Skeletal muscle satellite cell (primary cell): Measurements from ENCODE around the gene C16orf92.

Experiments
- H3K27me3 ChIP-seq: 2 replicates; pipeline ENCODE4 v1.7.0; 2013; ENCODE audit warnings: low read length; ENCODE audit not compliant: control insufficient read depth, insufficient read depth
- H3K36me3 ChIP-seq: 2 replicates; pipeline ENCODE4 v1.7.0; 2013; ENCODE audit warnings: mild to moderate bottlenecking, control low read depth, low read length; ENCODE audit not compliant: insufficient read depth
- H3K4me1 ChIP-seq: 2 replicates; pipeline ENCODE4 v1.7.0; 2013; ENCODE audit warnings: low read length; ENCODE audit not compliant: control insufficient read depth, insufficient read depth
- H3K4me2 ChIP-seq: 2 replicates; pipeline ENCODE4 v1.7.0; 2013; ENCODE audit warnings: mild to moderate bottlenecking, low read length
- H3K4me3 ChIP-seq: 2 replicates; pipeline ENCODE4 v1.7.0; 2013; ENCODE audit warnings: low read length
- H3K9ac ChIP-seq: 2 replicates; pipeline ENCODE4 v1.7.0; 2013; ENCODE audit warnings: mild to moderate bottlenecking, low read depth, low read length, moderate library complexity
- H3K9me3 ChIP-seq: replicated peaks from 2 replicates; pipeline ENCODE4 v1.7.0; 2013; ENCODE audit warnings: mild to moderate bottlenecking, control low read depth, low read length

C16orf92 gene

GRCh38 chr16:30067584-30067916 lies 44.6 kb downstream of the C16orf92 start:
- Histone ChIP-seq H3K4me3 (peak overlapping the region; percentile 93), H3K4me2 (peak overlapping the region; percentile 99), H3K36me3 (peaks cover 67% of the 10 kb centered on the region), H3K27me3 (no peaks in the 10 kb centered on the region), H3K9me3 (no peaks in the 10 kb centered on the region), H3K4me1 (peaks cover 50% of the 10 kb centered on the region), H3K9ac (peak overlapping the region; percentile 94)

GRCh38 chr16:30068333-30068732 lies 45.3 kb downstream of the C16orf92 start:
- peaks cover 68% of the 10 kb centered on the region for H3K36me3 ChIP-seq
- peak overlapping the region; percentile 60 for H3K4me2 ChIP-seq
- peak overlapping the region; percentile 26 for H3K9ac ChIP-seq
- H3K4me3 ChIP-seq = peak overlapping the region; percentile 12
- no peaks in the 10 kb centered on the region for H3K9me3 ChIP-seq
- H3K27me3 ChIP-seq = no peaks in the 10 kb centered on the region
- H3K4me1 ChIP-seq = peaks cover 47% of the 10 kb centered on the region

- Histone ChIP-seq H3K4me1 (peaks cover 40% of the 10 kb centered on the region), H3K4me2 (peak overlapping the region; percentile 60), H3K9ac (peak overlapping the region; percentile 26), H3K27me3 (no peaks in the 10 kb centered on the region), H3K36me3 (peaks cover 71% of the 10 kb centered on the region), H3K9me3 (no peaks in the 10 kb centered on the region), H3K4me3 (peak overlapping the region; percentile 29)
Observed at GRCh38 chr16:30068750-30069610, 46.0 kb downstream of the C16orf92 start.

GRCh38 chr16:30069611-30070462 lies 46.8 kb downstream of the C16orf92 start:
- Histone ChIP-seq H3K9ac (no peak overlapping the region), H3K4me3 (peak overlapping the region; percentile 29), H3K36me3 (peaks cover 71% of the 10 kb centered on the region), H3K27me3 (no peaks in the 10 kb centered on the region), H3K4me2 (peak overlapping the region; percentile 60), H3K4me1 (peaks cover 35% of the 10 kb centered on the region), H3K9me3 (no peaks in the 10 kb centered on the region)

- Histone ChIP-seq H3K4me1 (peaks cover 42% of the 10 kb centered on the region), H3K9me3 (no peaks in the 10 kb centered on the region), H3K4me3 (peak overlapping the region; percentile 29), H3K4me2 (peak overlapping the region; percentile 60), H3K36me3 (peaks cover 71% of the 10 kb centered on the region), H3K27me3 (no peaks in the 10 kb centered on the region), H3K9ac (peak overlapping the region; percentile 14)
Observed at GRCh38 chr16:30070490-30070889, 47.5 kb downstream of the C16orf92 start.
